ENCODE results near the gene MRPS18A. TPM values are rescaled to one million over a fixed set of nuclear protein-coding genes. Genes with fewer than 3 reads are reported as not detected.
A peak's percentile ranks its signal among the peaks of the same experiment; 100 is the strongest.

The MRPS18A gene
- total and polyA plus RNA-seq, 2 donors (not counting 3 experiments of a cell fraction or from before 2014, with no cell fraction given) = 39.8 to 83.8 TPM

- no peaks in the 10 kb centered on the region for H3K79me2 ChIP-seq (ENCODE audit: control insufficient read depth, insufficient read depth, low read length)
- H3K4me1 ChIP-seq (ENCODE audit: control insufficient read depth, extremely low read depth, insufficient read depth, low read length) = peaks cover 50% of the 10 kb centered on the region
- H3K4me2 ChIP-seq (ENCODE audit: insufficient read depth, low read length) = peak overlapping the region; percentile 64
- no peaks in the 10 kb centered on the region for H3K27me3 ChIP-seq (ENCODE audit: control insufficient read depth in 2 of 2, insufficient read depth in 2 of 2, low read length in 2 of 2)
- POLR2A ChIA-PET = no interaction called here
- no peaks in the 10 kb centered on the region for H3K9me3 ChIP-seq (replicated peaks; ENCODE audit: control insufficient read depth, insufficient read depth, low read length)
- BruUV-seq (replicated peaks) = no TSS peak
- DNase-seq (ENCODE audit: low read depth, low spot score) (no peak), FAIRE-seq (no peak)
- H3K27ac ChIP-seq (ENCODE audit: insufficient read depth, low read depth, low read length) = peak overlapping the region; percentile 72
- intact Hi-C loops (cut with micrococcal nuclease) (loop anchor here (5.0 kb wide), 1 partner anchor 65 kb away; the partner anchor contains the start of gene VEGFA), dilution Hi-C loops (cut with MboI; ENCODE audit: extremely low pct_ligation_motif_present, low sequenced_read_pairs) (no loop called here)
- TF ChIP-seq GATA2 (IDR thresholded peaks at IDR 0.05; ENCODE audit: insufficient read depth, insufficient read length, low read depth, low read length) (no peak), JUN (IDR thresholded peaks at IDR 0.05; ENCODE audit: borderline replicate concordance, insufficient read depth, insufficient read length, low read depth) (no peak), POLR2A (IDR thresholded peaks at IDR 0.05; ENCODE audit: low read depth, low read length) (no peak), POLR2AphosphoS5 (IDR thresholded peaks at IDR 0.05; ENCODE audit: insufficient read depth, low read depth, low read length) (no peak), EZH2 (IDR thresholded peaks at IDR 0.05; ENCODE audit: borderline replicate concordance, low read depth, low read length, severe bottlenecking) (no peak), FOS (IDR thresholded peaks at IDR 0.05; ENCODE audit: borderline replicate concordance, insufficient read depth, low read length) (no peak), MYC (IDR thresholded peaks at IDR 0.05; ENCODE audit: low read depth, low read length) (no peak)
- TF ChIP-seq, protein P1, sequence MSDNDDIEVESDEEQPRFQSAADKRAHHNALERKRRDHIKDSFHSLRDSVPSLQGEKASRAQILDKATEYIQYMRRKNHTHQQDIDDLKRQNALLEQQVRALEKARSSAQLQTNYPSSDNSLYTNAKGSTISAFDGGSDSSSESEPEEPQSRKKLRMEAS (IDR thresholded peaks at IDR 0.05; ENCODE audit: insufficient read depth, insufficient read length) = no peak
- TF ChIP-seq, protein P2, sequence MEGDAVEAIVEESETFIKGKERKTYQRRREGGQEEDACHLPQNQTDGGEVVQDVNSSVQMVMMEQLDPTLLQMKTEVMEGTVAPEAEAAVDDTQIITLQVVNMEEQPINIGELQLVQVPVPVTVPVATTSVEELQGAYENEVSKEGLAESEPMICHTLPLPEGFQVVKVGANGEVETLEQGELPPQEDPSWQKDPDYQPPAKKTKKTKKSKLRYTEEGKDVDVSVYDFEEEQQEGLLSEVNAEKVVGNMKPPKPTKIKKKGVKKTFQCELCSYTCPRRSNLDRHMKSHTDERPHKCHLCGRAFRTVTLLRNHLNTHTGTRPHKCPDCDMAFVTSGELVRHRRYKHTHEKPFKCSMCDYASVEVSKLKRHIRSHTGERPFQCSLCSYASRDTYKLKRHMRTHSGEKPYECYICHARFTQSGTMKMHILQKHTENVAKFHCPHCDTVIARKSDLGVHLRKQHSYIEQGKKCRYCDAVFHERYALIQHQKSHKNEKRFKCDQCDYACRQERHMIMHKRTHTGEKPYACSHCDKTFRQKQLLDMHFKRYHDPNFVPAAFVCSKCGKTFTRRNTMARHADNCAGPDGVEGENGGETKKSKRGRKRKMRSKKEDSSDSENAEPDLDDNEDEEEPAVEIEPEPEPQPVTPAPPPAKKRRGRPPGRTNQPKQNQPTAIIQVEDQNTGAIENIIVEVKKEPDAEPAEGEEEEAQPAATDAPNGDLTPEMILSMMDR (IDR thresholded peaks at IDR 0.05; ENCODE audit: extremely low read depth in 1 of 2, insufficient read depth in 1 of 2, low read depth in 1 of 2, low read length in 2 of 2) = no peak
- H2AFZ ChIP-seq (ENCODE audit: low read depth, low read length) = no peak overlapping the region
- no peak overlapping the region for H3K4me3 ChIP-seq (replicated peaks in 1 of 3; ENCODE audit: insufficient read depth in 1 of 3, low read depth in 1 of 3, low read length in 3 of 3)
- H4K20me1 ChIP-seq (replicated peaks; ENCODE audit: control insufficient read depth, extremely low read depth, insufficient read depth, low read length) = no peaks in the 10 kb centered on the region
- H3K9ac ChIP-seq (replicated peaks; ENCODE audit: extremely low read depth, insufficient read depth, low read length) = no peak overlapping the region
- H3K36me3 ChIP-seq (ENCODE audit: control insufficient read depth in 2 of 2, extremely low read depth in 1 of 2, insufficient read depth in 2 of 2, low read length in 2 of 2) = no peaks in the 10 kb centered on the region
- no peaks in the 10 kb centered on the region for H3K9me1 ChIP-seq (replicated peaks; ENCODE audit: control insufficient read depth, extremely low read depth, insufficient read depth, low read length)
- CTCF ChIA-PET = no interaction called here
Observed at GRCh38 chr6:43707269-43707668, 19.7 kb upstream of the MRPS18A start.
